NCI-H774 (cell line): ENCODE data around the gene COMT.
A peak's percentile ranks its signal among the peaks of the same experiment; 100 is the strongest.

Source experiments
- DNase-seq: peaks from one replicate; lab custom pipeline; 2025; lab: John Stamatoyannopoulos, UW

COMT gene

DNA sequence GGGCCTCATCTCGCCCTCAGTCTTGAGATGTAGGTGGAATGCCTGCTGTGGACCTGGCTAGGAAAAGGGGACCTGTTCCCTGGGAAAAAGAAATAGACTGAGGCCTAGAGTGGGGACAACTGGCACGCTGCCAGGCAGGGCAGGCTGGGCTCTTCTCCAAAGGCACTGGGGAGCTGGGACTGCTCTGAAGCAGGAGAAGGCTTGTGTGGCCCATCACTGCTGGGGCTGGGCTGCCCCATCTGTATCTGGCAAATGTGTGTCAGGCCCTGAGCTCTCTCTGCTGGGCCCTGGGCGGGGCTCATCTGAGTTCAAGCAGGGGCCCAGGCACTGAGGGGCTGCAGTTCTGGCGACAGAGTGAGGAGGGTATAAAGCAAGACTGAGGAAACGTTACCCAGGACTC, 42.2 kb downstream of the COMT start:
- no peak for DNase-seq

DNA sequence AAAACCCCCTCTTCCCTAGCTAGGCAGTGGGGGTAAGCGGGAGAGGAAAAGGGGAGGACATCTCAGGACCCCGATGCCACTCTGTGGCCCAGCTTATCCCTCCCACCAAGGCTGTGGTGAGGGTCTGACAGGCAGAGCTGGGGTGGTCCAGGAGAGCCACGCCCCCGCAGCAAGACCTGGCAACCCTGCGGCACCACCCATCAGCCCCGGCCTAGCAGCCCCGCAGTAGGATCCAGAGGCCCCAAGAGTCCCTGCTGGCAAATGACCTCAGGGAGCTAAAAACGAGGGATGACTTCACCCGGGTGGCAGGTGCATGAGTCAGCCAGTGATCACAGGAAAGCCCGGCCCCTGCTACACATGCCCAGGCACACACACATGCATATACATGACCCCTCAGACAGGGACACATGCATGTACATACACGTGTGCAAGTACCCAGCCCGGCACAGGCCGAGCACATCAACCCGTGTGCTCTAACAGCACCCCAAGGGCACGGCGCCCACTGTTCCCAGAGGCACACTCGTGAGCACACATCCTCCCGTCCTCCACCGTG, 42.7 kb downstream of the COMT start:
- peak; percentile 46 for DNase-seq

DNA sequence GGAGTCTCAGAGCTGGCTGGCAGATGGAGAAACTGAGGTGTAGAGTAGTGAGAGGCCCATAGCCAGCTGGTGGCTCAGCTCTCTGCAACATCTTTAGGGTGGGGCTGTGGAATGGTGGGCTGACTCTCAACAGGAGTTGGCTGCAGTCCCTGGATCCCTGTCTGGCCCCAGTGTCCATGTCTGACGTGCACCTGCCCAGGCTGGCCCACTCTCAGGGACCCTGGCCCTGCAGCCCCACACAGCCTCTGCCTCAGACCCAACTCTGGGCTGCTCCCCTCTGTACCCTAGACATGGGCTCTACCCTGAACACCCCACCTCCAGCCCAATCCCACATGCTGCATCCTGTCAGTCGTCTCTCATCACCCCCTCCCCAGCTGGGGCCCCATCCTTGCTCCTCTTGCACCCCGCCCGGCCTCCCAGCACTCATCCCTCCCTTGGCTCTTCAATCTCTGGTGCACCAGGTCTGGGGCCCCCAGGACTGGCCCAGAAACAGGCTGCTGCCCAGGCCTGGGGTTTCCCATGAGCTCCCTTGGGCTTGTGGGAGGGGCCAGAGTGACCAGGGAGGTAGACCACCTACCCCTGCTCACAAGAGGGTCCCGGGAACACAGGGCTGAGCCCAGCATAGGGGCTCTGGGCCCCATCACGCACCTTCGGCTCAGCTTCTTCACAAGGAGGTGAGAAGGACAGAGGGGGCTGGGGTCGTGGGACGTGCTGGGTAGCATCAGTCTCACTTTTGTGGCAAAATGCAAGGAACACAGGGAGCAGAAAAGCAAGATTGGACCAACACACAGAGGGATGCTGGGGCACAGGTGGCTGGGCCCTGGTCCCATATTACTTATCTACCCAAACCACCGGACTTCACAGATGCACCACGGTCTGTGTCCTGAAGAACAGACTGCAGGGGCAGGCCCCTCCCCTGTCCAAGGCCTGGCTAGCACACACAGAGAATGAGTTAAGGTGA, 43.6 kb downstream of the COMT start:
- no peak for DNase-seq

DNA sequence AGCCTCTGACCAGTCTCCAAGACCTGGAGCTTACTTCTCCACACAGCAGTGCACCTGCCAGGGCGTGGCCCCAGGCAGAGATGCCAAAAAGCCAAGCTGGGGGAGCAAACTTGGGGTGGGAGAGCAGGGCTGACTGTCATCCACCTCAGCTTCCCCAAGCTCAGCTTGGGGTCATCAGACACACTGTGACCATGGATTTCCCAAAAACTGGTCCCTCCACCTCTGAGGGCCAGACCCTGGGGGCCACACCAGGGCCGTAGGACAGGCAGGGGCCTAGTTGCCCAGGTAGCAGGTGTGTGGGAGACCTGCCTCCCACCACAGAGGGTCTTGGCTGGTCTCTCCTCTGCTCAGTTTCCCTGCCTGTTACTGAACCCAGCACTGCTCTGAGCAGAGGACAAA, 44.4 kb downstream of the COMT start:
- no peak for DNase-seq

DNA sequence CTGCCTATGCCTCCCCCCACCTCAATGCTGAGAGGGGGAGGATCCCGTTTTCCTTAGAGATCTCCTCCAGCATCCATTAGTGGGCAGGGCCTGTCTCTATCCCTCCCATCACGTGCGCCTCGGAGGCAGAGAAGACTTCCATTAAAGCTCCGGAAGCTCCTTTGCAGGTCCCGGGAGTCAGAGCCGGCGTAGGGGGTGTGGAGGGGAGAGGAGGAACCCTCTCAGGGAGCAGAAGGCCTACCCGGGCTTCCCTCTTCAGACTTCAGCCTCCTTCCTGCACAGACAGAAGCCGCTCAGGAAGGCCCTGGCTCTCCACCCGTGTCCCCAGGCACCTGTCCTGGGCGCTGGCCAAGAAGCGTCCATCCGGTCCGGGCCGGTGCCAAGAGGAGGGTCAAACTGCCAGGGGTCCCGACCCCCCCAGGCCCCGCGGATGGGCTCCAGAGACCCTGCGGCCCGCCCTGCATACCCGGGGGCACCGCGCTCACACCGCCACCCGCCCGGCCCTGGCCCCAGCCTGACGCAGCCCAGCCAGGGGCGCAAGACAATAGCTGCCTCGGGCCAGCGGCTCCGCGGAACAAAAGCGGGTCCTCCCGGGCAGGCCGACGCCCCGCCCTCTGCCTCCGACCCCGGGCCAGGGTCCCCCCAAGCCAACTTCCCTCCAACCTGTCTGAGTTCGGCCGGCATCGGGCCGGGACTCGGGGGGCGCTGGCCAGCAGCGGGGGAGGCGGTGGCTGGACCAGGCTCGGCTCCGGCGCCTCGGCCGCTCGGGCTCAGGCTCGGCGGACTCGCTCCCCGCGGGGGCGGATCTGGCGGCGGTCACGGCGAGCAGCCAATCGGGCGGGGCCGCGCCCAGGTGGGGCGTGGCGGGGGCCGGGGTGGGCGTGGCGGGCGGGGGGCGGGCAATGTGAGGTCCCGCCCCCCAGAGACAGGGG, 45.1 kb downstream of the COMT start:
- peak; percentile 64 for DNase-seq

DNA sequence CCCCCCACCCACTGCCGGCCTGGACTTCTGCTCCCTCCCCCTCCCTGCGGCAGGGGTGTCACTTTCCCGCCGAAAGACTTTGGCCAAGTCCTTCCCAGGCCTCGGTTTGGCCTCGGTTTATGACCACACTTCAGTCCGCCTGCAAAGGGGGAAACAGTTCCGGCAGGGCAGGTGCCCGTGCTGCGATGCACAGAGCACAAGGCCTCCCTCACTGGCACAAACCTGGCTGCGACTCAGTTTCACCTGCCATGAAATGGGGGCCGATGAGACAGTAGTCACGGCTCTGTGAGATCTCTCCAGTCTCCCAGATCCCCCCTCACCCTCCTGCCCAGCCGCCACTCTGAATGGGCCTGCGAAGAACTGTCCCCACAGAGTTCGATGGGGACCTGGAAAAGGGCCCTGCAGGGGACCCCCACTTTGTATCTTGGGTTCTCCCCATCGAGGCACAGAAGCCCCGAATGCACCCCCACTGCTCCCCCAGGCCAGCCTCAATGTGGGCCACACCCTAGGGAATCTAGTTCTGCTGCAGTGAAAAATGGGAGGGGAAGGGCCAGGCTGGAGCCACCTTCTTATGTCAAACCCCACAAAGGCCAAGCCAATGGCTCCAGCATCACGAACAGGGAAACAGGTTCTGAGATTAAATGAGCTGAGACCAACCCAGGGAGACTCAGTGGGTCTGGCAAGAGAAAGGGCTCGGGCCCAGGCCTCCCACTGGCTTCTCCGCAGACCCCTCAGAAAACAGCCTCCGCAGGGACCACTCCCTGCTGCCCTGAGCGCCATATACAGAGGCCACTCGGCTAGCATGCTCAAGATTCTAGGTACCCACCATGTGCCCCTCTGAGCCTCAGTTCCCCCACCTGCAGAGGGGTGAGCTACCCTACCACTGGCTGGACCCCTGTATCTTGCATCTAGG, 46.1 kb downstream of the COMT start:
- no peak for DNase-seq

DNA sequence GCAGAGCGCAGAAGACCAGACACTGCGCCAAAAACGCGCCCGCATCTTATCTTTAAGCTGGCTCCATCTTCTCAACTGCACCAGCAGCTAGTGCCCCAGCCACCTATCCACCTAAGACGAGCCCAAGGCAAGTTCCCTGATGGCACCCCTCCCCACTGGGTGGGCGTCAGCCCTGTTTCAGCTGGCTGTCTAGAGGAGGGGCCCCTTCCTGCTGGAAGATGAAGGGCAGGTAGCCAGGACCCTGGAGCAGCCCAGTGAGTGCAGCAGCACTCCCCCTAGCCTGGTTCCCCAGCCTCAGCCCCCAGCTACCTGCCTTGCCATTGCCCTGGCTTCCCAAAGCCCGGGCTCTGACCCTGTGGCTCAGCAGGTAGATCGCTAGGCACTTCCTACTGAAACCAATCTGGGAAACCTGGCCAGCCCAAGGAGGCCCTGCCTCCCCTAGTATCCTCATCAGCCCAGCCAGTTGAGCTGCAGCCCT, 46.8 kb downstream of the COMT start:
- DNase-seq: no peak

DNA sequence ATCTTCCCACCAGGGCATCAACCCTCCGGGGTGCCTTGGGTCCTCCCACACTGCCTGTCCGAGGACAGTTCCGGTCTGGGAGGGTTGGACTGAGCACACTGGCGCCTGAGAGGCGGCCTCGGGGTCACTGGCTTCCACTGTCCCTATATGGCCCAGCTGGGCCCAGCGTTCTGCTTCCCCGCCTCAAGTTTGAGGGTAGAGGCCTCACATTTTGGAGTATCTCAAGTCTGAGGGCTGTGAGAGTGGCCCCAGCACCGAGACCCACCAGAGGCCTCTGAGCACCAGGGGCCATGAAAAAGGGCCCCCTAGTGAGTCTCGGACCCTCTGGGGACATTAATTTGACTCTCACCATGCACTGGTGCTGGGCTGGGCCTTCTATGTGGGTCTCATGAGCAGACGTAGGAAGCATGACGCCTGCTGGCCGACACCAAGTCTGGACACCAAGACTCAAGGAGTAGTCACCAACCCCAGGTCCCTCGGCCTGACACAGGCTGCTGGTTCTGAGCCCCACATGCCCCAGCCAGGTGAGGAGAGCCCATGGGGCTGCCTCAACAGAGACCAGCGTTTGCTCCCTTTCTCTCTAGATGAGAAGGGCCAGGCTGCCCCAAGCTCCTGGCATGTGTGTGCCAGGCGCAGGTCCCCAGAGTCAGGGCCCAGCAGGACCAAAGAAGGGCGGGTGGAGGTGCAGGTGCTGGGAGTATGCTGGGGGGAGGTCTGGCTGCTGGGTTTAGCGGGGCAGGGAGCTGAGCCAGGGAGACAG, 47.6 kb downstream of the COMT start:
- DNase-seq: no peak

DNA sequence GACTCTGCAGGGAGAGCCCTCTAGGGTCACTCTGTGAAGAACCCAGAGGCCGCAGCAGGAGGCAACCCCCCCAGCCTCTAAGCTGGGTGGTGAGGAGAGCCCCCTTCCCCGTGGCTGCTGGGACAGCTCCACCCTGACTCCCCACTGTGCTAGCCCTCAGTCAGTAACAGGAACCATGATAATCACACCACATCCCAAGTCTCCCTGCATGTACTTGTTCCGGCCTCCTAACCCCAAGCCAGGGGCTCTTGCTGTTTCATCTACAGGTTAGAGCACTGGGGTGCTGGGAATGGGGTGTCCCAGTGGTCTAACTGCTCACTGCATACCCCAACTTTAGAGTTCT, 48.1 kb downstream of the COMT start:
- DNase-seq: no peak

DNA sequence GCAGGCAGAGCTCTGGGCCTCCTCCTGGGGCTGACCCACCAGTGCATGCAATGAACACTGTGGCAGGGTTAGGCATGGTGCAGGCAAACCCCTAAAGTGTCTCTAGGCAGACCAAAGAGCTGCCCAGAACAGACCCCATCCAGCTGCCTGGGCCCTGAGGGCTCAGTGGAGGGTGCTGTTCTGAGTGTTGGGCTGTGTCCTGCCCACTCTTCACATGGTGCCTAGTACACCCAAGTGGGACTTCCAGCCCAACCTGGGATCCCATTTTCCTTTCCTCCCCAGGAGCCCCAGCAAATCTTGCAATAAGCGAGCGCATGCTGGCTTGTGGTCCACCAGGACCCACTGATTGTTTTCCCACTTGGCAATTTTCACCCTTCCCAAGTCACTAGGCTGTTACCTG, 48.6 kb downstream of the COMT start:
- no peak for DNase-seq

DNA sequence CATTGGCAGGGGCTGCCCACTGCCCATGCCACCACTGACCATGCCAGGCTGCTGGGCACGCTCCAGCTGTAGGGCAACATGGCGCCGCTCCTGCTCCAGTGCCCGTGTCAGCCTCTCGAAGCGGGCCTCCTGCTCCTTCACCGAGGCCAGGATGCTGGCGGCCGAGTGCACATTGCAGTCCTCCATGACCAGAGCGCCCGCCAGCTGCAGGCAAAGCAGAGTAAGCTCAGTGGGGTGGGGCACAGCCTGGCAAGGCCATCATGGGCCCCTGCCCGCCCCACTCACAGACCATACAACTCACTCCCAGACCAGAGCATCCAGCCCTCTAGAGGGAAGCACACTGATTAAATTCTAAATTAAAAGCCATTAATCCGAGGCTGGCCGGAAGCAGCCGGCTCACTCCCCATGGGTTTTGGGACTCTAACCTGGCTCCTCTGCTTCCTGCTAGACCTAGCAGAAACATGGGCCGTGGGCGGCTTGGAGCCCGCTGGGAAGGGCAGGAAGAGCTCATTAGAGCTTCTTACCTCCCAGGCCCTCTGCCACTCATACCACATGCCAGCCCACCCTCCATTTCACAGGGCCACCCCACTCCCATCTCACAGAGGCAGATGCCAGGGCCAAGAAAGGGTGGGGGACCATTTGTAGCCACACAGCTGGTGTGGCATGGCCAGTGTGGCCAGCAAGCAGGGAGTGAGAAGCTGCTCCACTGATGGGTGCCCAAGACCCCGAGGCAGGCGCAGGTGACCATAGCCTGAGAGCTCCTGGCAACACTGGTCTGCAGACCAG, 49.2 kb downstream of the COMT start:
- no peak for DNase-seq

DNA sequence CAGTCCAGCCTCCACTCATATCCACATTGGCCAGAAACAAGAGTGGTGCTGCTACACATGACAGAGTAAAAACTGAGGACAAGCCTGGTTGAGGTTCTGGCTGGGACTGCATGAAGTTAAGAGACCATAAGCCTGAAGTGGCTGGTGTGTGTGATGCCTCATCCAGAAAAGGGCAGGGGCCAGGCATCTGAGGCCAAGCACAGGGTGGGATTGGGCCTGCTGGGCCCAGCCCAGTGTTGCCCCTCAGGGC, 49.7 kb downstream of the COMT start:
- no peak for DNase-seq

DNA sequence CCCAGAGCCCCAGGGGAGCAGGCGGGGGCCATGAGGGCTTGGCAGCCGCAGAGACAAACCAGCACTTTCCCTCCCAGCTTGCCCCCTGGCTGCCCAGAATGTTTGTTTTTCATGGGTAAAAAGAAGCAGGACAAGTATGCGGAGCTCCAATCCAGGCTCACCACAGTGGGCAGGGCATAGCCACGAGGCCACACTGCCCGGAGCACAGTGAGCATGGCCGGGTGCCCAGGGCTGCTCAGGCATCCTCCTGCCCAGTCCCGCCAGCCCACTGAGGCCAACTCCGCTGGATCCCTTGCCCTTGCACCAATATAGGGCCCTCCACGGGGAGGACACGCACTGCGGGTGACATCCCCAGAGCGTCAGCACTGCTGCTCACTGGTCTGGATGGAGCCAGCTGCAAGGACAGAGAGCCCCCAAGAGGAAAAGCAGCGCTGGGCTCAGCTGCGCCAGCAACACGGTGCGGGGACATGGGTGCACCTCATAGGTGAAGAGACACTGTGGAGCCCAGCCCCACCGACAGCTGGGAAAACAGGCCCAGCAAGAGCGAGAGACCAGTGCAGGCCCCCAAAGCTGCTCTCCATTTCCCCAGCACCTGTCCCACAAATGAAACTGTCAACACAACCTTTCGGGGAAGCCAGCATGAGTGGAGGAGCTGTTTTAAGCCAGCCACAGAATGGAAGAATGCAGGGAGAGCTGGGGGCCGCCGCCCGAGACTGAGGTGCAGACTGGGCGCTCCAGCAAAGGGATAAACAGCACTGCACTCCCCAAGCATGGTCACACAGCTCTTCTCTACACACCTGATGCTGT, 50.3 kb downstream of the COMT start:
- no peak for DNase-seq

DNA sequence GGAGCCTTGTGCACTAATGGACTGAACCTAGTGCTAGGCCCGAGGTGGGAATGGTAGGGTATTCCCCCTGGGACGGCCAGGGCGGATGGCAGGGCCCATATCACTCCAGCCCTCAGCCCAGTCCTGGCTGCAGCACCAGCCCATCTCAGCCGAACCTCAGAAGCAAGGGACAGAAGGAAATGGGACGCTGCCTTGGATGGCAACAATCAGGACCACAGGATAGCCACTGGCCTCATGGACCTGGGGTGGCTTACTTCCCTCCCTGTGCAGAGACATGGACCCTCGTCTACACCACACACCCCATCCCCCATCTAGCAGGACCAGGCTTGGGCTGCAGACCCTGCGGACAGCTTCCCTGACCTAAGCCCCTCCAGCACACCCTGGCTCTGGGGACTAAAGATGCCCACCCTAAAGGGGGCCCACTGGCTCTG, 50.9 kb downstream of the COMT start:
- no peak for DNase-seq

DNA sequence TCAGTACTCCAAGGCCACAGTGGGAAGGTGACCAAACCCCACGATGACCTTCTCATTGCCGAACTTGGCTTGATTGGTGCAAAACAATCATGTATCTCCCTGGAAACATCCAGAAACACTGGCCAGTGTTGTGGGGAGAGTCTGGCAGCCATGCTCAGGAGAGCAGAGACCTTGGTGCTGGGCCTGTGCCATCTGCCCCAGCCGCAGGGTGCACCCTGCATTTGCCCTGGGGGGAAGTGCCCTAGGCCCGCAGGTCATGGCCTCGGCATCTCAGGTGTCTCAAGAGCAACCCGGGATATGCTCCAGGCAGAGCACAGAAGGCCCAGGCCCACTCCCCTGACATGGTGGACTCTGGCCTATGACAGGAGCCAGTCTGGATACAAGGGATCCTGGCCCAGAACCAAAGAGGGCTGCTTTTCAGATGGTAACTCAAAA, 51.4 kb downstream of the COMT start:
- DNase-seq: no peak

DNA sequence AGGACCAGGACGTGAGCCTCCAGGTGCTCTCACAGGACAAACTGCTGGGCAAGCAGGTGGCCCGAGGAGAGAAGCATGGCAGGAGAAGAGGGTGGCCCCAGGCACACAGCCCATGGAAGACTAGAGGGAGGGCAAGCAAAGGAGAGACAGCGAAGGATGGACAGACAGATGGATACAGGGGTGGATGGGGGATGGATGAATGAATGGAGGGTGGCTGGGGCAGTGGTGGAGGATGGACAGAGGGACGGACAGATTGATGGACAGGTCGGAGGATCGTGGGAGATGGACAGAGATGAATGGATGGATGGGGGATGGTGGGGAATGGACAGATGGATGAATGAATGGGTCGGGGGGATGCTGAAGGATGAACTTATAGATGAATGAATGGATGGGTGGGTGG, 52.4 kb downstream of the COMT start:
- DNase-seq: no peak

DNA sequence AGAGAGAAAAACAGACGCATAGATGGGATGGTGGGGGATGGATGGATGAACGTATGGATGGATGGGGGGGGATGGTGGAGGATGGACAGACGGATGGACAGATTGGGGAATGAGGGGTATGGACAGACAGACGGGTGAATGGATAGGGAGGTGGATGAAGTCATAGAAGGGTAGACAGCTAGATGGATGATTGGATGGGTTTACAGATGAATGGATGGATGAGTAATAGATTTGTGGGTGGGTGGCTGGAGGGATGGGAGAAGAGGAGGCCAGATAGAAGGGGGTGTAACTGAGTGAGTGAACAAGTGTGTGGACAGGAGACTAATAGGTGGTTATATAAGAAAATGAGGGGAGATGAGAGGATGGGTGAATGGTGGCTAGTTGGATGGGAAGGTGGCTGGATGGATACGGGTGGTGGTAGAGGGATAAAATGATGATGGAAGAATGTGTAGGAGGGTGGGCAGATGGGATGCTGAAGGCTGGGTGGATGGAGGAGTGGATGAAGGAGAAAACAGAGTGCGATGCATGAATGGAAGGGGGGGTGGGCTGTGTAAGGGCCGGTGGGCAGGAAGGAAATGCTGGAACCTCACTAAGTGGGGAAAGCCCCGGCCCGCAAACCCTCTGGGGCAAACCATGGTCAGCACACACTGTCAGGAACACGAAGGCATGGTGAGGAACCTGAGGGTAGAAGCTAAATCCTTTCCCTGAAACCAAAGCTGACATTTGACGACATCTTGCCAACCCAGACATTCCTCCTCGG, 53.5 kb downstream of the COMT start:
- DNase-seq: no peak

DNA sequence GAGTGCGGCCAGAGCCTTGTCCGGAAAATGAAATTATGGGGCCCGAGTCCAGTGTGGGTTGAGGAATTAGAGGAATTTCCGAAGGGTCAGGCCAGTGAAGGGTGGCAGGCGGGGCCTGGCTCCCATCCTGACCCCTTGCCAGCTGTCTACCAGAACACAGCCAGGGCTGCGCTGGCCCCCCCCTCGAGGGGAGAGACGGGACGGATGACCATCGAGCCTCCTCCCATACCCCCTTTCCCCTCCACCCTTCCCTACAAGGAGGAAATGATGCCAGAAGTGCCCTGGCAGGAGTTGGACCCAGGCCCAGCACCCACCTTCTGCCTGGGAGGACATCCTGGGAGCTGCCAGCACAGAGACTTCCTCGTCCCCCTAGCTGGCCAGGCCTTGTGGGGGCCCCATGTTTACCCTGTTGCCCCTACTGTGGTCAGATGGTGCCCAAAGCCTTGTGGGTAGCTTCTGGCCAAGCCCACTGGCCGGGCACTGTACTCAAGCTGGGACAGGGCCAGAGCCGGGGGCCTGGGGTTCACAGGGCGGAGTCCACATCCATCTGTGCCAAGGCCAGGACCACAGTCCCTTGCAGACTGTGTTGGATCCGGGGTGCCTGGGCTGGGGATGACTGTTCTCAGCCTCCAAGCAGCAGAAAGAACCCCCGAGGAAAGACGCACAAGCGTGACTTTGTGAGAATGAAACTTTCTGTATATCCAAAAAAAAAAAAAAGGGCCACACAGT, 54.2 kb downstream of the COMT start:
- no peak for DNase-seq
